Cardiac fibroblast (primary cell): ENCODE data around the gene IFRD1.

ENCODE experiments used
- DNase-seq, 2 donors: peaks; one replicate each; pipeline versions ENCODE4 v3.0.0 to v3.0.0-alpha.2; 2010; ENCODE audit warnings: low read depth in 2 of 2
- H3K4me3 ChIP-seq, 2 donors: replicated peaks in 1 of 2; 1 replicate in 1 of 2; 2 replicates in 1 of 2; pipeline ENCODE4 v1.5.1; 2011; ENCODE audit warnings: low read depth in 2 of 2, low read length in 2 of 2, mild to moderate bottlenecking in 2 of 2, moderate library complexity in 1 of 2
- CTCF ChIP-seq: IDR thresholded peaks from one replicate; pipeline ENCODE4 v1.5.1; 2011; ENCODE audit warnings: low read depth, mild to moderate bottlenecking, low read length, inconsistent platforms

The IFRD1 gene

GRCh38 chr7:112495156-112495788, 45.0 kb downstream of the IFRD1 start:
- no peak for TF ChIP-seq CTCF
- no peak for DNase-seq

GRCh38 chr7:112495810-112496462, 45.7 kb downstream of the IFRD1 start:
- no peak overlapping the region for H3K4me3 ChIP-seq
- TF ChIP-seq CTCF: peak; percentile 57
- peak; percentile 74 to 83 for DNase-seq

More at GRCh38 chr7:112495156-112495788, 45.0 kb downstream of the IFRD1 start:
- H3K4me3 ChIP-seq: no peak overlapping the region

GRCh38 chr7:112497481-112497880, 47.2 kb downstream of the IFRD1 start:
- no peak for TF ChIP-seq CTCF
- no peak overlapping the region for H3K4me3 ChIP-seq
- DNase-seq: no peak

- TF ChIP-seq CTCF: no peak
- peak in 1 of 2 donors; percentile 34 for DNase-seq
- H3K4me3 ChIP-seq: no peak overlapping the region
Observed at GRCh38 chr7:112500619-112501018, 50.4 kb downstream of the IFRD1 start.

GRCh38 chr7:112501801-112502503, 51.7 kb downstream of the IFRD1 start:
- TF ChIP-seq CTCF: no peak
- no peak for DNase-seq
- no peak overlapping the region for H3K4me3 ChIP-seq

GRCh38 chr7:112502700-112503099, 52.4 kb downstream of the IFRD1 start:
- H3K4me3 ChIP-seq: no peak overlapping the region
- TF ChIP-seq CTCF: no peak
- no peak for DNase-seq
